GM12892 (cell line): Measurements from ENCODE around the gene SERPINB12.

Experiments
- DNase-seq: peaks from one replicate; pipeline ENCODE4 v3.0.0; 2011; ENCODE audit not compliant: insufficient read length
- FAIRE-seq: peaks from 2 replicates; lab custom pipeline; 2011; peaks lifted over from hg19 to GRCh38; lab: Jason Lieb, UNC
- POLR2A ChIP-seq: IDR thresholded peaks from 2 replicates; pipeline ENCODE4 v1.6.1; 2011; ENCODE audit warnings: low read depth, low read length, control low read depth
- POLR2AphosphoS5 ChIP-seq: IDR thresholded peaks from 2 replicates; pipeline ENCODE4 v1.6.1; 2011; ENCODE audit warnings: low read depth, low read length, control low read depth
- TAF1 ChIP-seq: IDR thresholded peaks from 2 replicates; pipeline ENCODE4 v1.6.1; 2011; ENCODE audit warnings: low read depth, mild to moderate bottlenecking, control low read depth, low read length, borderline replicate concordance

The SERPINB12 gene

DNA sequence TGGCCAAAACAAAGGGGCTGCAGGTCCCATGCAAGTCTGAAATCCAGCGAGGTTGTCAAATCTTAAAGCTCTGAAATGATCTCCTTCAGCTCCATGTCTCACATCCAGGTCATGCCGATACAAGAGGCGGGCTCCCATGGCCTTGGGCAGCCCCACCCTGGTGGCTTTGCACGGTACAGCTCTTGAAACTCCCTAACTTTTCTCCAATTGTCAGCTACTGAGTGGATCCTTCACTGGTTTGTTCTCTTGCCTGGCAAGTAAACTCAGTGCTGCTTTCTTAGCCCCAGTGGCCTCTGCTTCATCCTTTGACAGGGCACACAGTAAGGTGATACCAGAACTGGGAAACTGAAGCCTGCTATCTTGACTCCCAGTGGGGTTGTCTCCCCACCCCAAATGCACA, 71.3 kb downstream of the SERPINB12 start:
- FAIRE-seq (no peak), DNase-seq (no peak)
- TF ChIP-seq POLR2A (no peak), TAF1 (no peak), POLR2AphosphoS5 (no peak)

GRCh38 chr18:63617049-63617914, 75.1 kb downstream of the SERPINB12 start:
- no peak for DNase-seq
- FAIRE-seq = peak; percentile 21
- TF ChIP-seq POLR2AphosphoS5 (no peak), TAF1 (no peak), POLR2A (no peak)

DNA sequence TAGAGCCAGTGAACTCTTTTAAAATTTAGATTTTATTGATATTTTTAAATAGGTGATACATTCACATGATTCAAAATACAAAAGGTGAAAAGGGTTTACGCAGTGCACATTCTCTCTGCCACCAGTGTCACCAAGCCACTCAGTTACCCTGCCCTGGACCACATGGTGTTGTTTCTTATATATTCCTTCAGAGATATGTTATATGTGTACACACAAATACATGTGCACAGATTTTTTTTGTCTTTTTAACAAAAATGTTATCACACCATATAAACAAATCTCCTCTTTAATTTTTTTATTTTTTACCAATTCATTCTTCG, 75.7 kb downstream of the SERPINB12 start:
- FAIRE-seq = no peak
- TF ChIP-seq POLR2AphosphoS5 (no peak), POLR2A (no peak), TAF1 (no peak)
- DNase-seq = no peak
